Transverse colon (tissue), 3 donors: ENCODE measurements around the gene IQCM.

Experiments
- EP300 ChIP-seq: sonication (generic); formaldehyde crosslinking; IDR thresholded peaks from one replicate; pipeline ENCODE4 v1.6.1; 2017; ENCODE audit warnings: antibody characterized with exemption, low read depth
- POLR2AphosphoS5 ChIP-seq, 3 donors: sonication (generic); formaldehyde crosslinking; IDR thresholded peaks; one replicate each; pipeline ENCODE4 v1.6.1; 2016; ENCODE audit warnings: antibody characterized with exemption in 3 of 3

DNA sequence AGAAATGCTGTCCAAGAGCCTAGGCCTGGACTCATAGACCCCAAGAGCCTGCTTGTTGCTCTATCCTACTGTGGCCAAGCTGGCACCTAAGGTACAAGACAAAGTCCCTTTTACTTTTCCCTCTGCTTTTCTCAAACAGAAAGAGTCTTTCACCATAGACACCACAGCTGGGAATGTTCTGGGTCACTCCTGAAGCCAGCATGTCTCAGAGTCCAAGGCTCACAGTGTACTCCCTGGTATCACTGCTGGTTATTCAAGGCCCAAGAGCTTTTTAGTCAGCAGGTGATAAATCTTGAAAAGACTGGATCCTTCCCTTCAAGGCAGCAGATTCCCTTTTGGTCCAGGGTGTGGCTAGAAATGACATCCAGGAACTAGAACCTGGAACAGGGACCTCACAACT, 328.8 kb downstream of the IQCM start:
- TF ChIP-seq EP300, result no peak
- TF ChIP-seq POLR2AphosphoS5 (IDR thresholded peaks at IDR 0.05), result no peak
